ENCODE data around the gene FNBP1L.
"Not testable (repeated sequence)": the region's sequence is repeated elsewhere in the genome, so short reads cannot be mapped to it uniquely, and the experiment has no call there.

FNBP1L gene

DNA sequence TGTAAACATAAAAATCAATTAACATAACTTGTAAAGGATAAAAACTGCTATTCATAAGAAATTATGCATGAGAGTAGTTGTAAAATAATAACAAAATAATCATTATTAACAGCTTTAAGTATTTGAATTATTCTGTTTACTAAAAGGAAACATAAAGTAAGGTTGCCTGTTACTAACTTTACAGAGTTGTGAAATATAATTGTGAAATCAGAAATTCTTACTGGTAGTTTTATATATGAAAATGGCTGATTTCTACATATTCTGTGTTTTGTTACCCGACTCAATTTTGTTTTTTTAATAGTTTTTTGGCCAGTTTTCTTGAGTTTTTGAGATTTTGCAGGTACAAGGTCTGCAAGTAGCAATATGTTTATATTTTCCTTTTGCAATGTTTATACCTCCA, 27.8 kb downstream of the FNBP1L start:
- Histone ChIP-seq H3K4me3 (ENCODE audit: low read depth, low read length) (no peak overlapping the region), H3K4me2 (ENCODE audit: low read length) (no peak overlapping the region), H3K27me3 (ENCODE audit: control insufficient read depth, insufficient read depth, low read length) (no peaks in the 10 kb centered on the region), H3K9me3 (ENCODE audit: control insufficient read depth, low read length) (no peaks in the 10 kb centered on the region), H3K4me1 (peaks cover 5% of the 10 kb centered on the region), H2AFZ (no peak overlapping the region), H3K79me2 (peaks cover 17% of the 10 kb centered on the region), H3K9ac (no peak overlapping the region), H3K27ac (no peak overlapping the region), H3K36me3 (ENCODE audit: control insufficient read depth, insufficient read depth, low read length) (no peaks in the 10 kb centered on the region)
- TF ChIP-seq, protein P1, sequence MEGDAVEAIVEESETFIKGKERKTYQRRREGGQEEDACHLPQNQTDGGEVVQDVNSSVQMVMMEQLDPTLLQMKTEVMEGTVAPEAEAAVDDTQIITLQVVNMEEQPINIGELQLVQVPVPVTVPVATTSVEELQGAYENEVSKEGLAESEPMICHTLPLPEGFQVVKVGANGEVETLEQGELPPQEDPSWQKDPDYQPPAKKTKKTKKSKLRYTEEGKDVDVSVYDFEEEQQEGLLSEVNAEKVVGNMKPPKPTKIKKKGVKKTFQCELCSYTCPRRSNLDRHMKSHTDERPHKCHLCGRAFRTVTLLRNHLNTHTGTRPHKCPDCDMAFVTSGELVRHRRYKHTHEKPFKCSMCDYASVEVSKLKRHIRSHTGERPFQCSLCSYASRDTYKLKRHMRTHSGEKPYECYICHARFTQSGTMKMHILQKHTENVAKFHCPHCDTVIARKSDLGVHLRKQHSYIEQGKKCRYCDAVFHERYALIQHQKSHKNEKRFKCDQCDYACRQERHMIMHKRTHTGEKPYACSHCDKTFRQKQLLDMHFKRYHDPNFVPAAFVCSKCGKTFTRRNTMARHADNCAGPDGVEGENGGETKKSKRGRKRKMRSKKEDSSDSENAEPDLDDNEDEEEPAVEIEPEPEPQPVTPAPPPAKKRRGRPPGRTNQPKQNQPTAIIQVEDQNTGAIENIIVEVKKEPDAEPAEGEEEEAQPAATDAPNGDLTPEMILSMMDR (IDR thresholded peaks at IDR 0.05) = no peak

DNA sequence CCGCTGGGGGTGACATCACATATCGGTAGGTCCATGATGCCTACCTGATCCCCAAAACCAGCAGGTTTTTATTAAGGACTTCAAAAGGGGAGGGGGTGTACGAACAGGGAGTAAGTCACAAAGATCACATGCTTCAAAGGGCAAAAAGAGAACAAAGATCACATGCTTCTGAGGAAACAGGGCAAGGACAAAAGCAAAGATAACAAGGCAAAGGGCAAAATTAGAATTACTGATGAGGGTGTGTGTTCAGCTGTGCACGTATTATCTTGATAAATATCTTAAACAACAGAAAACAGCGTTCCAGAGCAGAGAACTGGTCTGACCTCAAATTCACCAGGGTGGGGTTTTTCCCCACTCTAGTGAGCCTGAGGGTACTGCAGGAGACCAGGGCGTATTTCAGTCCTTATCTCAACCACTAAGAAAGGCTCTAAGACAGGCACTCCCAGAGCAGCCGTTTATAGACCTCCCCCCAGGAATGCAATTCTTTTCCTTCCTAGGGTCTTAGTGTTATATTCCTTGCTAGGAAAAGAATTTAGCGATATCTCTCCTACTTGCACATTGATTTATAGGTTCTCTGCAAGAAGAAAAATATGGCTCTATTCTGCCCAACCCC, 31.3 kb downstream of the FNBP1L start:
- H3K27ac ChIP-seq; H3K36me3 ChIP-seq (ENCODE audit: control insufficient read depth, insufficient read depth, low read length); H3K9ac ChIP-seq; H2AFZ ChIP-seq; H3K9me3 ChIP-seq (ENCODE audit: control insufficient read depth, low read length); H3K4me1 ChIP-seq; H3K27me3 ChIP-seq (ENCODE audit: control insufficient read depth, insufficient read depth, low read length); H3K4me3 ChIP-seq (ENCODE audit: low read depth, low read length); H3K79me2 ChIP-seq; H3K4me2 ChIP-seq (ENCODE audit: low read length): not testable (repeated sequence)

DNA sequence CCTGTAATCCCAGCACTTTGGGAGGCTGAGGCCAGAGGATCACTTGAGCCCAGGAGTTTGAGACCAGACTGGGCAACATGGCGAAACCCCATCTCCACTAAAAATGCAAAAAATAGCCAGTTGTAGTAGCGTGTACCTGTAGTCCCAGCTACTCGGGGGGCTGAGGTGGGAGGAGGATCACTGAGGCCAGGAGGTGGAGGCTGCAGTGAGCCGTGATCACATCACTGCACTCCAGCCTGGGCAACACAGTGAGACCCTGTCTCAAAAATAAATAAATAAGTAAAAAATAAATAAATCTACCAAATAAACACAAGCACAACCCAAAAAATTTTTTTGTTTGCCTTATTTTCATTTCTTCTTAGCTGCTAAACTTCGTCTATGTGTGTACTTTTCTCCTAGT, 34.0 kb downstream of the FNBP1L start:
- not testable (repeated sequence) for H3K27ac ChIP-seq; H3K36me3 ChIP-seq (ENCODE audit: control insufficient read depth, insufficient read depth, low read length); H3K9me3 ChIP-seq (ENCODE audit: control insufficient read depth, low read length); H3K4me1 ChIP-seq; H3K4me3 ChIP-seq (ENCODE audit: low read depth, low read length); H3K27me3 ChIP-seq (ENCODE audit: control insufficient read depth, insufficient read depth, low read length); H2AFZ ChIP-seq; H3K9ac ChIP-seq; H3K4me2 ChIP-seq (ENCODE audit: low read length); H3K79me2 ChIP-seq

DNA sequence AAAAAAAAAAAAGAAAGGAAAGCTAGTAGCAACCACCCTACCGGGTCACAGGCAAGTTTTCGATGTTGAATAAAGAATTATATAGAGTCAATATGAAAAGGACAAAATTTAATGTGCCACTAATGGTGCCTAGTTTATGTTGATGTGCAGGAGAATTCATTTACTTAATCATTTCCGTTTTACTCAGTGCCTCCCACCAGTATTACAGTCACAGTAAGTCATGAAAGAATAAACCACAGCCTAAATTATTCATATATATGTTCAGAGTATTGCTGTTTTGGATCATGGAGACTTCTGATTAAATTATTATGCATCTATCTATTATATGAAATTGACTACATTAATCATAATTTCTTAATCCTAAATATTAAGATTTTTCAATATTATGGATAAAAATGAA, 35.3 kb downstream of the FNBP1L start:
- no peak overlapping the region for H3K27ac ChIP-seq
- no peaks in the 10 kb centered on the region for H3K4me1 ChIP-seq
- H3K79me2 ChIP-seq = peaks cover 3% of the 10 kb centered on the region
- no peak overlapping the region for H2AFZ ChIP-seq
- no peaks in the 10 kb centered on the region for H3K27me3 ChIP-seq (ENCODE audit: control insufficient read depth, insufficient read depth, low read length)
- no peaks in the 10 kb centered on the region for H3K36me3 ChIP-seq (ENCODE audit: control insufficient read depth, insufficient read depth, low read length)
- no peak overlapping the region for H3K9ac ChIP-seq
- H3K4me3 ChIP-seq (ENCODE audit: low read depth, low read length) = no peak overlapping the region
- H3K4me2 ChIP-seq (ENCODE audit: low read length) = no peak overlapping the region
- H3K9me3 ChIP-seq (ENCODE audit: control insufficient read depth, low read length) = no peaks in the 10 kb centered on the region
- TF ChIP-seq, protein P1 (IDR thresholded peaks at IDR 0.05) = no peak

DNA sequence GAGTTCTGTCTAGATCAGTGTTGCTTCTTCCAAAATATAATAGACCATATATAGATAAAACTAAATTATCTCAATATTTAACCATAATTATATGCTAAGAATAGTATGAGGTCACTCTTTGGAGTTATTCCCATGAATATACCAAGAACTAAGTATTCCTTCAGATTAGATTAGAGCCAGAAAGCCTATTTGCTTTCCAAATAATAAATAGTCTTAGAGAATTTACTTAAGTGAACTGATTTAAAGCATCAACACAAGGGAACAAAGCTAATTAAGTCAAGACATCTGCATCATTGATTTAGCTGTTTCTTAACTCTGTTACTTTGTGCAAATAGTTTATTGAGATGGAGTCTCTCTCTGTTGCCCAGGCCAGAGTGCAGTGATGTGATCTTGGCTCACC, 35.7 kb downstream of the FNBP1L start:
- TF ChIP-seq, protein P1 (IDR thresholded peaks at IDR 0.05) = no peak
- H3K4me1 ChIP-seq = no peaks in the 10 kb centered on the region
- H3K4me2 ChIP-seq (ENCODE audit: low read length) = no peak overlapping the region
- H3K9ac ChIP-seq = no peak overlapping the region
- H3K27ac ChIP-seq = no peak overlapping the region
- H2AFZ ChIP-seq = no peak overlapping the region
- H3K9me3 ChIP-seq (ENCODE audit: control insufficient read depth, low read length) = no peaks in the 10 kb centered on the region
- peaks cover 3% of the 10 kb centered on the region for H3K79me2 ChIP-seq
- H3K27me3 ChIP-seq (ENCODE audit: control insufficient read depth, insufficient read depth, low read length) = no peaks in the 10 kb centered on the region
- H3K36me3 ChIP-seq (ENCODE audit: control insufficient read depth, insufficient read depth, low read length) = no peaks in the 10 kb centered on the region
- H3K4me3 ChIP-seq (ENCODE audit: low read depth, low read length) = no peak overlapping the region

DNA sequence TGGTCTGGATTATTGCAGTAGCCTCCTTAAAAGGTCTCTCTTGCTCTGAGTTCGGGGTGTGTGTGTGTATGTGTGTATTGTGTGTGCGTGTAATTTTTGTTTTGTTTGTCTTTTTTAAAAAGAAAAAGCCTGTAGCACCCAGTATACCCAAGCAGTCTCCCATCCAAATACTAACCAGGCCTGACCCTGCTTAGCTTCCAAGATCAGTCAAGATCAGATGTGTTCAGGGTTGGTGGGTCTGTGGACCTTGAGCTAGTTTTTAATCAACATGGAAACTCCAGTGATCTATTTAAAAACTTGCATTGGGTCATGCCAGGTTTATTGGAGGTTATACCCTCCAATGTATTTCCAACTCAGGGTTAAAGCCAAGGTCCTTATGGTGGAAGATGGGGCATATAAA, 40.3 kb downstream of the FNBP1L start:
- Histone ChIP-seq H3K4me2 (ENCODE audit: low read length) (no peak overlapping the region), H2AFZ (no peak overlapping the region), H3K4me3 (ENCODE audit: low read depth, low read length) (no peak overlapping the region), H3K36me3 (ENCODE audit: control insufficient read depth, insufficient read depth, low read length) (no peaks in the 10 kb centered on the region), H3K79me2 (peaks cover 3% of the 10 kb centered on the region), H3K27me3 (ENCODE audit: control insufficient read depth, insufficient read depth, low read length) (no peaks in the 10 kb centered on the region), H3K9me3 (ENCODE audit: control insufficient read depth, low read length) (no peaks in the 10 kb centered on the region), H3K4me1 (no peaks in the 10 kb centered on the region), H3K27ac (no peak overlapping the region), H3K9ac (no peak overlapping the region)
- TF ChIP-seq, protein P1 (IDR thresholded peaks at IDR 0.05) = no peak

Measured in parathyroid adenoma (tissue), 2 donors.